PC-9 (cell line): ENCODE data around the gene NFIA.

ENCODE experiments used
- CTCF ChIP-seq: fragments of 200-600 bp; sonication (generic); conservative IDR thresholded peaks from 2 replicates; pipeline ENCODE4 v1.6.1; 2017; ENCODE audit warnings: mixed run types, antibody characterized with exemption, mild to moderate bottlenecking, moderate library complexity
- EZH2 ChIP-seq: fragments of 200-600 bp; sonication (generic); IDR thresholded peaks from 2 replicates; pipeline ENCODE4 v1.8.0; 2017; ENCODE audit warnings: antibody characterized with exemption, low read depth

DNA sequence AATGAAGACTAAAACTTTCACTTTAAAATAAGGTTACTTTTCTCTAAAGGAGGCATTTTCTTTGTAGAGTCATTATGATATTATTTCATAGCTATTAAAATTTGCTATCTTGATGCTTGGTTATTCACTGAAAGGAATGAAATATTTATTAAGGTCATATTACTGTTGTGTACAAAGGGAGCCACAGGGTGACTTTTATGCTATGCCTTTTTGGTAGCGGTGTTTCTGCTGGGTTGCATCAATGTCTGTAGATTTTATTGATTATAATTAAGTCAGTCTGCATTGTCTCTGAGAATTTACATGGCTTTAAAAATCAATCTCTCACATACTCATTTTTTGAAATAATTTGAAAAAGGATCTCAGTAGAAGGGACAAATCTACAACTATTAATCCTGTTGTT lies 84.9 kb downstream of the NFIA start:
- no peak for TF ChIP-seq CTCF
- no peak for TF ChIP-seq EZH2
